LNCaP clone FGC (cell line): ENCODE measurements around the gene TEAD3.

Experiments used
- DNase-seq: peaks from one replicate; pipeline ENCODE4 v3.0.0-alpha.2; 2011; ENCODE audit warnings: low read depth
- H3K4me3 ChIP-seq: 2 replicates; pipeline ENCODE4 v1.5.1; 2011; ENCODE audit warnings: mild to moderate bottlenecking, low read depth, low read length, control low read depth
- CTCF ChIP-seq: IDR thresholded peaks from 2 replicates; pipeline ENCODE4 v1.5.1; 2012; ENCODE audit warnings: mild to moderate bottlenecking; ENCODE audit not compliant: control insufficient read depth, insufficient read depth; ENCODE audit errors: extremely low read depth

TEAD3 gene

GRCh38 chr6:35481226-35481625 is 15.7 kb downstream of the TEAD3 start:
- TF ChIP-seq CTCF = no peak
- H3K4me3 ChIP-seq = no peak overlapping the region
- DNase-seq = no peak

- TF ChIP-seq CTCF = no peak
- no peak overlapping the region for H3K4me3 ChIP-seq
- DNase-seq = no peak
Observed at GRCh38 chr6:35480176-35480575, 16.7 kb downstream of the TEAD3 start.

GRCh38 chr6:35478259-35478658 is 18.6 kb downstream of the TEAD3 start:
- H3K4me3 ChIP-seq = no peak overlapping the region
- no peak for TF ChIP-seq CTCF
- DNase-seq = no peak

- DNase-seq = no peak
- no peak for TF ChIP-seq CTCF
- no peak overlapping the region for H3K4me3 ChIP-seq
Observed at GRCh38 chr6:35477551-35478179, 19.2 kb downstream of the TEAD3 start.

GRCh38 chr6:35477028-35477427 is 19.9 kb downstream of the TEAD3 start:
- no peak overlapping the region for H3K4me3 ChIP-seq
- TF ChIP-seq CTCF = no peak
- no peak for DNase-seq

- TF ChIP-seq CTCF = no peak
- no peak for DNase-seq
- H3K4me3 ChIP-seq = no peak overlapping the region
Observed at GRCh38 chr6:35476004-35476403, 20.9 kb downstream of the TEAD3 start.

GRCh38 chr6:35475573-35475972 is 21.3 kb downstream of the TEAD3 start:
- no peak overlapping the region for H3K4me3 ChIP-seq
- DNase-seq = no peak
- no peak for TF ChIP-seq CTCF
